DMS 273 (cell line): Measurements from ENCODE around the gene CDKN2C.
"Not testable (repeated sequence)": the region's sequence is repeated elsewhere in the genome, so short reads cannot be mapped to it uniquely, and the experiment has no call there.

Experiments
- DNase-seq: peaks from one replicate; lab custom pipeline; 2025; ENCODE audit not compliant: unreplicated experiment; lab: John Stamatoyannopoulos, UW

CDKN2C gene

GRCh38 chr1:50978852-50979781, 9.1 kb downstream of the CDKN2C start:
- peak; percentile 84 for DNase-seq

GRCh38 chr1:50979937-50980336, 9.9 kb downstream of the CDKN2C start:
- DNase-seq: peak; percentile 52

DNA sequence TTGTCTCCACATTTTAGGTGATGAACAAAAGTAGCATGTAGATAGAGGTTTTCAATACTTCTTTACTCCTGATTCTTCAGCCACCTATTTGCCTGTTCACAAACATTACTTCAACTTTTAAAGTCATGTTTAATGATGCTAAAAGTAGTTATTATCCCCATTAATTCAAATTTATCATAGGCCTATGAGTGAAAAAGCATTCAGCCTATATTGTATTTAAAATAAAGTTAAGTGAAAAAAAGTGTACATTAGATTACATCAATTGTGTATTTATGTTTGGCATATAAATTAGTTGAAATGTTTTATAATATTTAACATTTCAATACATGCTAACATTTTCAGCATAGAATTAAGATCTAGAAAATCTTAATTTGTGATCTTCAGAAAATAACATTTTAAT, 10.5 kb downstream of the CDKN2C start:
- peak; percentile 33 for DNase-seq

- DNase-seq: peak; percentile 81
These were observed 11.7 kb downstream of the CDKN2C start for GRCh38 chr1:50981741-50982140.

DNA sequence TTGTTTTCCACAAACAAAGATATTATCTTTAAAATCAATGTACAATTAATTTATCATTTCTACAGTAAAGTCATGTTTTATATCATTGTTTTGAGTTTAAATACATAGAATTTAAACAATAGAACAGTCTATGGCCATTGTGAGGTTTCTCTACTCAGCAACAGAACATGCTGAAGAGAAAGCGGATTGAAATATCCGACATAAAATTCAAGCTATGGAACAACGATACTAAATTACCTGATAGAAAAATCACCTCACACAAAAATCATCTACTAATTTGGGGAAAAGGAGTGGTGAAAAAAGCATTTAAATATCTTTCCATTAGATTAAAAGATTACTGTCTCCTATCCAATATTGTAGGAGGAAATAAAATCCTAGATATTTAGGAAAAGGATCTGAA, 12.6 kb downstream of the CDKN2C start:
- DNase-seq: peak; percentile 35

DNA sequence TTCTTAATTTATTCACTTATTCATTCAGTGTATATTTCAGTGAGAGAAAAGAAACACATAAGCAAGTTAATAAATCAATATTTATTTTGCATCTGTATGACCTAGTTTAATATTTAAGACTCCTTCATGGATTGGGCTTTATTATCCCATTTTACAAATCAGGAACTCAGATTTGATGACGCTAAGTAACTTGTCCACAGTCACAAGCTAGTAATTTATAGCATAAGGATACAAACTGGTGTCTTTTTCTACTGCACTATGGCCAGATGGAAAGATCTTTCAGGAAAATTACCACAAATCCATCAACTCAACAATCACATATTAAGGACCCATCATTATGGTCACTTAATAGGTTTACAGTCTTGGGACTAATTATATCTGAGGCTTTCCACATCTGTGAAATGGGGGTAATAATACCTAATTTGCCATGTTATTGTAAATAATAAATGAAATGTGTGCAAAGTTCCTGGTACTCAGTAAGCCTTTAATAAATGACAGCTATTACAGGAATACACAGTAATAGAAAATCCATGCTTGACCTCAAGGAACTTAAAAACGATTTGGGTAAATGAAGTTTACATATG, 13.3 kb downstream of the CDKN2C start:
- DNase-seq: peak; percentile 59

DNA sequence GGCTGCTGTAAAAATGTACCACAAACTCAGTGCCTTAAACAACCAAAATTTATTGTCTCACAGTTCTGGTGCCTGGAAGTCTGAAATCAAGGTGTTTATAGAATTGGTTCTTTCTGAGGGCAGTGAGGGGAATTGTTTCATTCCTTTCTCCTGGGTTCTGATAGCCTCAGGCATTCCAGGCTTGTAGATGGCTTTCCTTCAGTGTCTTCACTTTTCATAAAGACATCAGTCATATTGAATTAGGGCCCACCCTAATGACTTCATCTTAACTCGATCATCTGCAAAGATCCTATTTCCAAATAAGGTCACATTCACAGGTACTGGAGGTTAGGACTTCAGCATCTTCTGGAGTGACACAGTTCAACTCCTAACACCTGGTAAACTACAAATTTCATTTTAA, 15.0 kb downstream of the CDKN2C start:
- DNase-seq: peak; percentile 58

DNA sequence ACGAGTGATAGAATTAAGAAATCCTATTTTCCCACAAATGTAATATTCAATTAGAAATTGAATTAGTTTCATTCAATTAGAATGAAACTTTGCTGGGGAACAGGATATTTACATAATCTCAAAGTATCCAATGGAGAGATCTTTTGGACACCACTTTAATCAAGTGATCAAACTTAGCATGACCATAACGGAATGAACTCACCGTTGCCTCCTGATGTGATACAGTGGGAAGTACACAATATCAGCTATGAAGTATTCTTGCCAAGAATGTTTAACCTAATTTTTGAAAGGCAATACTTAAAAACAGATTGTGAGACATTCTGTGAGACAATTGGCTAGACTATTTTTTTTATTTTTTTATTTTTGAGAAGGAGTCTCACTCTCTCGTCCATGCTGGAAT, 16.6 kb downstream of the CDKN2C start:
- peak; percentile 34 for DNase-seq

- DNase-seq: no peak
These were observed 19.6 kb downstream of the CDKN2C start for GRCh38 chr1:50989694-50990093.

GRCh38 chr1:50992532-50993318, 22.7 kb downstream of the CDKN2C start:
- no peak for DNase-seq

- DNase-seq: no peak
These were observed 23.6 kb downstream of the CDKN2C start for GRCh38 chr1:50993645-50994044.

GRCh38 chr1:50994997-50995396, 25.0 kb downstream of the CDKN2C start:
- no peak for DNase-seq

GRCh38 chr1:50995651-50996050, 25.6 kb downstream of the CDKN2C start:
- no peak for DNase-seq

- no peak for DNase-seq
These were observed 26.0 kb downstream of the CDKN2C start for GRCh38 chr1:50996083-50996482.

DNA sequence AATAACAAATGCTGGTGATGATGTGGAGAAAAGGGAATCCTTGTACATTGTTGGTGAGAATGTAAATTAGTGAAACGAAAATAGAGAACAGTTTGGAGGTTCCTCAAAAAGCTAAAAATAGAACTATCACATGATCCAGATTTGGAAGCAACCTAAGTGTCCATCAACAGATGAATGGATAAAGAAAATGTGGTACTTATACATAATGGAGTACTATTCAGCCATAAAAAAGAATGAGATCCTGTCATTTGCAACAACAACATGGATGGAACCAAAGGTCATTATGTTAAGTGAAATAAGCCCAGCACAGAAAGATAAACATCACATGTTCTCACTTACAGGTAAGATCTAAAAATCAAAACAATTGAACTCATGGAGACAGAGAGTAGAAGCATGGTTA, 29.3 kb downstream of the CDKN2C start:
- not testable (repeated sequence) for DNase-seq

DNA sequence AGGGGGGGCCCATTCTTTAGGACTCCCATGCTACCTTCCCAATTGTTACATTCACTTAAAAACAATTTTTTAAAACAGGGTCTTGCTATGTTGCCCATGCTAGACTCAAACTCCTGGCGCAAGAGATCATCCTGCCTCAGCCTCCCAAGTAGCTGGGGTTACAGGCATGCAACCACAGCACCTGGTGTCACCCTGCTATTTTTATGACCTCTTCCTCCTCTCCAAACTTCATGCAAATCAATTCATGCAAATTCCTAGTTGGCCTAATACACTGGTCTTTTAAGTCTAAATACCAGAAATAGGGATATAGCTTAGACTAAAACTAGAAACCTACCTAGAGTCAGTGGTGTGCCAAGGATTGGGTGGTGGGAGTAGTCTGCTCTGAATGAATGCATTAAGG, 30.1 kb downstream of the CDKN2C start:
- DNase-seq: no peak

- DNase-seq: no peak
These were observed 30.6 kb downstream of the CDKN2C start for GRCh38 chr1:51000651-51001050.

- DNase-seq: peak; percentile 33
These were observed 32.5 kb downstream of the CDKN2C start for GRCh38 chr1:51002516-51002915.

DNA sequence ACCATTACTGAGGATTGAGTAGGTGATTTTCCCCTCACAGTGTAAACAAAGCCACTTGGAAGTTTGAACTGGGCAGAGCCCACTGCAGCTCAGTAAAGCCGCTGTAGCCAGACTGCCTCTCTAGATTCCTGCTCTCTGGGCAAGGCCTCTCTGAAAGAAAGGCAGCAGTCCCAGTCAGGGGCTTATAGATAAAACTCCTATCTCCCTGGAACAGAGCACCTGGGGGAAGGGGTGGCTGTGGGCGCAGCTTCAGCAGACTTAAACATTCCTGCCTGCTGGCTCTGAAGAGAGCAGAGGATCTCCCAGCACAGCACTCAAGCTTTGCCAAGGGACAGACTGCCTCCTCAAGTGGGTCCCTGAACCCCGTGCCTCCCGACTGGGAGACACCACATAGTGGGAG, 35.5 kb downstream of the CDKN2C start:
- not testable (repeated sequence) for DNase-seq

DNA sequence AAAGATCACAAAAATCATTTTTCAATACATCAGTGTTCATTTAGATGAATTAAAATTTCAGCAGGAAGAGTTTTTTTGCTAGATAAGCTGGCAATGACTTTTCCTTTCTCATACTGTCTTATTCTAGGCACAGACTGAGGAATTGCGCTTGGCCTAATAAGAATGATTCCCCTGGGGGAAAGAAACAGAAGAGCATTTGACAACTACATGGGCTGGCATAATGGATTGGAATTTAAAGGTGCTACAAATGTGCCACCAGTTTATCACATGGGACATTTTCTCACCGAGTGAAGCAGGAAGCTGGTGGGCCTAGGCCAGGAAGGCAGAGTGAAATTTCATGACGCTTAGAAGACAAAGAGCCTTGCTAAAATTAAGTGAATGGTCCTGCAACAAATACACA, 39.3 kb downstream of the CDKN2C start:
- no peak for DNase-seq

GRCh38 chr1:51014878-51015277, 44.8 kb downstream of the CDKN2C start:
- no peak for DNase-seq

DNA sequence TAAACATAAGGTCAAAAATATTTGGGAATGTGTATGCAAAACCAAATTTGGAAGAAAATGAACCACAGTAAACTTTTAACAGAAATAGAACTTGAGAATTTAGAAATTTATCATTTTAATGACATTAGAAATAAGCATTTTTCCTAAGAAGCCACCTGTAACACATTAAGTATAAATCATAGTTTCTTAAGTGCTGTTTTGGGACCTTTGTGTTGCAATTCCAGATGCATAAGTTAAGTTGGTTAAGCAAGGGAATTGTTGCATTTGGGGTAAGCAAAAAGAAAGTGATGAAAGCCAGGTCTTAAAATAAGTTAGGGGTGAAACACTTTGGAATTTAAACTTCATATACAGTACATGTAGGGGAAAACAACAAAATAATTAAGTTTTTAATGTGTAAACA, 49.8 kb downstream of the CDKN2C start:
- DNase-seq: no peak
